Epithelial cell of prostate (primary cell): ENCODE results near the gene MLST8.

Experiments used
- DNase-seq: peaks from one replicate; pipeline ENCODE4 v3.0.0-alpha.2; 2011; ENCODE audit warnings: low read depth, low spot score
- H3K27ac ChIP-seq: fragments of 450-650 bp; 2 replicates; pipeline ENCODE4 v1.5.1; 2017; ENCODE audit warnings: mild to moderate bottlenecking

The MLST8 gene

GRCh38 chr16:2228161-2228824 lies 23.0 kb downstream of the MLST8 start:
- H3K27ac ChIP-seq = no peak overlapping the region
- no peak for DNase-seq

GRCh38 chr16:2229091-2229490 lies 23.8 kb downstream of the MLST8 start:
- no peak overlapping the region for H3K27ac ChIP-seq

GRCh38 chr16:2229632-2230250 lies 24.5 kb downstream of the MLST8 start:
- no peak for DNase-seq
- no peak overlapping the region for H3K27ac ChIP-seq

More at GRCh38 chr16:2229091-2229490, 23.8 kb downstream of the MLST8 start:
- DNase-seq = no peak

GRCh38 chr16:2230376-2230775 lies 25.1 kb downstream of the MLST8 start:
- H3K27ac ChIP-seq = no peak overlapping the region
- DNase-seq = no peak

- no peak overlapping the region for H3K27ac ChIP-seq
- DNase-seq = peak; percentile 37
Observed at GRCh38 chr16:2231016-2231931, 26.0 kb downstream of the MLST8 start.

GRCh38 chr16:2232094-2232990 lies 27.1 kb downstream of the MLST8 start:
- no peak for DNase-seq
- H3K27ac ChIP-seq = no peak overlapping the region

GRCh38 chr16:2233046-2233775 lies 28.0 kb downstream of the MLST8 start:
- no peak overlapping the region for H3K27ac ChIP-seq
- no peak for DNase-seq

GRCh38 chr16:2233872-2234812 lies 28.9 kb downstream of the MLST8 start:
- no peak for DNase-seq
- no peak overlapping the region for H3K27ac ChIP-seq

- no peak for DNase-seq
- no peak overlapping the region for H3K27ac ChIP-seq
Observed at GRCh38 chr16:2234813-2235170, 29.5 kb downstream of the MLST8 start.

GRCh38 chr16:2235234-2235651 lies 30.0 kb downstream of the MLST8 start:
- DNase-seq = no peak
- no peak overlapping the region for H3K27ac ChIP-seq

GRCh38 chr16:2235695-2236336 lies 30.6 kb downstream of the MLST8 start:
- DNase-seq = no peak
- H3K27ac ChIP-seq = no peak overlapping the region

- DNase-seq = no peak
- no peak within 1 kb of the TSS for H3K27ac ChIP-seq
Observed at GRCh38 chr16:2236337-2237101, 31.3 kb downstream of the MLST8 start, which contains the start of gene DNASE1L2. TSS of gene DNASE1L2 (plus strand) at chr16:2236444. CDS start at chr16:2236817, 373 bp downstream.

GRCh38 chr16:2237102-2237482 lies 31.8 kb downstream of the MLST8 start:
- no peak for DNase-seq

GRCh38 chr16:2237493-2238149 lies 32.4 kb downstream of the MLST8 start:
- no peak for DNase-seq

More at GRCh38 chr16:2237102-2237482, 31.8 kb downstream of the MLST8 start:
- H3K27ac ChIP-seq = no peak overlapping the region

GRCh38 chr16:2238150-2238837 lies 33.0 kb downstream of the MLST8 start:
- no peak for DNase-seq
- H3K27ac ChIP-seq = no peak overlapping the region

More at GRCh38 chr16:2237493-2238149, 32.4 kb downstream of the MLST8 start:
- no peak overlapping the region for H3K27ac ChIP-seq
